K562 (cell line): ENCODE results near the gene SLC2A4. TPM values are rescaled to one million over a fixed set of nuclear protein-coding genes. Genes with fewer than 3 reads are reported as not detected.

ENCODE experiments used
- CC2D1A ChIP-seq: fragments of 450-650 bp; IDR thresholded peaks from 2 replicates; pipeline ENCODE4 v1.6.1; 2017; ENCODE audit warnings: mild to moderate bottlenecking
- JUN ChIP-seq, 2 experiments: sonication (generic) in 1 of 2; formaldehyde crosslinking in 1 of 2; IDR thresholded peaks; 2 replicates each; pipeline versions ENCODE4 v1.6.1 to v1.8.0; 2012 to 2022; ENCODE audit warnings: borderline replicate concordance in 2 of 2, mild to moderate bottlenecking in 2 of 2, improper control_type of control experiment in 1 of 2, low read depth in 1 of 2, low read length in 1 of 2, missing genetic modification reagents in 1 of 2
- MITF ChIP-seq: IDR thresholded peaks from 2 replicates; pipeline ENCODE4 v1.6.1; 2014; ENCODE audit warnings: antibody characterized with exemption
- MLLT1 ChIP-seq, 2 experiments: fragments of 450-650 bp; IDR thresholded peaks; 2 replicates each; pipeline ENCODE4 v1.6.1; 2016
- POLR2H ChIP-seq: IDR thresholded peaks from 2 replicates; pipeline ENCODE4 v1.6.1; 2016; ENCODE audit warnings: missing genetic modification characterization, low read depth, mild to moderate bottlenecking, control low read depth, missing compliant biosample characterization, moderate library complexity
- PREB ChIP-seq: sonication (generic); formaldehyde crosslinking; IDR thresholded peaks from 2 replicates; pipeline ENCODE4 v1.8.1; 2023; ENCODE audit warnings: mild to moderate bottlenecking, missing genetic modification reagents
- RAD21 ChIP-seq, 2 experiments: fragments of 250-450 bp in 1 of 2; fragments of 450-650 bp in 1 of 2; sonication (Bioruptor Pico) in 1 of 2; formaldehyde crosslinking in 1 of 2; IDR thresholded peaks in 1 of 2; conservative IDR thresholded peaks in 1 of 2; 2 replicates each; pipeline versions ENCODE4 v1.4.0 to v1.8.0; 2020 to 2022; ENCODE audit warnings: mild to moderate bottlenecking in 2 of 2, moderate library complexity in 1 of 2
- RBM39 ChIP-seq: fragments of 200-400 bp; formaldehyde crosslinking; optimal IDR thresholded peaks from 2 replicates; pipeline ENCODE3; 2018; ENCODE audit warnings: low read depth, low read length
- SMARCA4 ChIP-seq: fragments of 450-650 bp; IDR thresholded peaks from 2 replicates; pipeline ENCODE4 v1.6.1; 2016
- SNAPC5 ChIP-seq: fragments of 250-450 bp; sonication (Bioruptor Pico); IDR thresholded peaks from 2 replicates; pipeline ENCODE4 v1.8.0; 2021; ENCODE audit warnings: moderate library complexity, mild to moderate bottlenecking, inconsistent platforms
- SNIP1 ChIP-seq: fragments of 450-650 bp; IDR thresholded peaks from 2 replicates; pipeline ENCODE4 v1.7.1; 2017; ENCODE audit warnings: low read depth, mild to moderate bottlenecking
- ZNF124 ChIP-seq: sonication (generic); formaldehyde crosslinking; IDR thresholded peaks from 2 replicates; pipeline ENCODE4 v1.8.1; 2022; ENCODE audit warnings: missing genetic modification reagents
- polyA plus RNA-seq, 8 experiments: library from polyadenylated mRNA; depleted of rRNA in 4 of 8; stranded (reverse) in 5 of 8; unstranded in 3 of 8; fragments of >200 nt; fragmentation: Nextera tagmentation in 2 of 8; fragmentation: Illumina TruSeq in 1 of 8; extraction: Ambion mirVana in 2 of 8; extraction: Trizol in 1 of 8; gene quantifications; 2 replicates each; pipeline versions ENCODE4 v1.2.1 to v1.2.3, GENCODE V29; 2011 to 2014; ENCODE audit warnings: inconsistent platforms in 1 of 8, missing spikeins in 1 of 8
- total RNA-seq, 7 experiments: library from RNA; depleted of rRNA in 6 of 7; stranded (reverse); fragments of >200 nt in 6 of 7; fragmentation: Illumina TruSeq in 2 of 7; extraction: Trizol in 2 of 7; gene quantifications; 2 replicates each; pipeline versions ENCODE4 v1.2.1 to v1.2.3, GENCODE V29; 2011 to 2021; ENCODE audit warnings: low replicate concordance in 1 of 7
- TF ChIP-seq, protein P1 (sequence below): fragments of 450-650 bp; conservative IDR thresholded peaks from 2 replicates; pipeline ENCODE4 v1.6.1; 2016; ENCODE audit warnings: missing genetic modification characterization, low read depth, mild to moderate bottlenecking, control low read depth, missing compliant biosample characterization
- TF ChIP-seq, protein P2 (sequence below): fragments of 450-650 bp; IDR thresholded peaks from 2 replicates; pipeline ENCODE4 v1.6.1; 2017; ENCODE audit warnings: antibody characterized with exemption, mild to moderate bottlenecking

SLC2A4 gene
- total and polyA plus RNA-seq, 9 of the 15 experiments (the other 6 are each of a cell fraction or from before 2014, with no cell fraction given) = 0.74 to 3.5 (median 1.6) TPM

DNA sequence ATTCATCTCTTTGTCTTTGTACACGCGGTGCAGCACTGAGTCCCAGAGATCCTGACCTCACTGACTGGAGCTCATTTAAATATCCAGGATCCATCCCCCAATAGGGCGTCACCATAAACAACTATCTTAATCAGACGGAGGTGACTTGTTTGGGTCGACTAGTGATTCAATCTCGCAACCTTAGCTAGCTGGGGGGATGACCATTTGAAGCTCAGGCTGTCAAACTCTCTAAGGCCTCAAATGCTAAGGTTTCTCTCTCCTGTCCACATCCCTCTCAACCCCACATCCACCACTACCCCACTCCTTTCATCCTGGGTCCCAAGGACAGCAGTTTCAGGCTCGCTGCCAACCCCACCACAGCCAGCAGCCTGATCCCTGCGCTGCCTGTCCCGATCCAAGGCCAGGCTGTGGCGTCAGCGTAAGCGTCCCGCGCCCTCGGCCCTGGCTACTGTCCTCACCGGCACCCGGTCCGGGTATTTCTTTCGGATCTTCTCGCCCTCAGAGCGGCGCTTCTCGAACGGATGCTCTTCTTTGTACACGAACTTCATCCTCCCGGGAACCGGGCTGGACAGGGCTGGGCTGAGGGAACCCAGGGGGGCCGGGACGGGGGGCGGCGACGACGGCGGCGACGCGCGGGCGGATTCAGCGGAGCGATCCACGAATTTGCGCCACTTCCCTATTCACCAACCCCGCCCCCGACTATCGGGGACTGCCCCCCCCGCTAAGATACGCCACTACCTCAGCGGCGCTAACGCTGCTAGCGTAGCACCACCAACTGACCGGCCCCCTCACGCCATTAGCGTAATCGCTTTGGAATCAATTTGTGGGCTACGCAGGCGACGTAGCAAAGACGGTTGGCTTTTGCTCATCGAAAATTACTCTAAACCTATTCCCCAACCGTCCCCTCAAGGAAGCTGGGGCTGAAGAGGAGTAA, 39.5 kb upstream of the SLC2A4 start, which contains the start of gene GABARAP (continued):
- TF ChIP-seq MITF (no peak), RBM39 (no peak), SNAPC5 (no peak), SMARCA4 (no peak), POLR2H (no peak), MLLT1 (IDR thresholded peaks at IDR 0.05) (peak; percentile 59 to 66; a peak in 3 of 4 replicates), ZNF124 (CRISPR knock-in tag) (no peak), JUN (IDR thresholded peaks at IDR 0.05; ENCODE audit: borderline replicate concordance, low read depth, low read length) (no peak), JUN (CRISPR knock-in tag; IDR thresholded peaks at IDR 0.05; ENCODE audit: borderline replicate concordance) (no peak), PREB (CRISPR knock-in tag) (no peak), RAD21 (CRISPR knock-in tag; conservative IDR thresholded peaks at IDR 0.05 in 1 of 2, IDR thresholded peaks at IDR 0.05 in 1 of 2) (no peak), SNIP1 (no peak), CC2D1A (no peak)
- TF ChIP-seq, protein P1, sequence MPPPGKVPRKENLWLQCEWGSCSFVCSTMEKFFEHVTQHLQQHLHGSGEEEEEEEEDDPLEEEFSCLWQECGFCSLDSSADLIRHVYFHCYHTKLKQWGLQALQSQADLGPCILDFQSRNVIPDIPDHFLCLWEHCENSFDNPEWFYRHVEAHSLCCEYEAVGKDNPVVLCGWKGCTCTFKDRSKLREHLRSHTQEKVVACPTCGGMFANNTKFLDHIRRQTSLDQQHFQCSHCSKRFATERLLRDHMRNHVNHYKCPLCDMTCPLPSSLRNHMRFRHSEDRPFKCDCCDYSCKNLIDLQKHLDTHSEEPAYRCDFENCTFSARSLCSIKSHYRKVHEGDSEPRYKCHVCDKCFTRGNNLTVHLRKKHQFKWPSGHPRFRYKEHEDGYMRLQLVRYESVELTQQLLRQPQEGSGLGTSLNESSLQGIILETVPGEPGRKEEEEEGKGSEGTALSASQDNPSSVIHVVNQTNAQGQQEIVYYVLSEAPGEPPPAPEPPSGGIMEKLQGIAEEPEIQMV (tag) = no peak
- TF ChIP-seq, protein P2, sequence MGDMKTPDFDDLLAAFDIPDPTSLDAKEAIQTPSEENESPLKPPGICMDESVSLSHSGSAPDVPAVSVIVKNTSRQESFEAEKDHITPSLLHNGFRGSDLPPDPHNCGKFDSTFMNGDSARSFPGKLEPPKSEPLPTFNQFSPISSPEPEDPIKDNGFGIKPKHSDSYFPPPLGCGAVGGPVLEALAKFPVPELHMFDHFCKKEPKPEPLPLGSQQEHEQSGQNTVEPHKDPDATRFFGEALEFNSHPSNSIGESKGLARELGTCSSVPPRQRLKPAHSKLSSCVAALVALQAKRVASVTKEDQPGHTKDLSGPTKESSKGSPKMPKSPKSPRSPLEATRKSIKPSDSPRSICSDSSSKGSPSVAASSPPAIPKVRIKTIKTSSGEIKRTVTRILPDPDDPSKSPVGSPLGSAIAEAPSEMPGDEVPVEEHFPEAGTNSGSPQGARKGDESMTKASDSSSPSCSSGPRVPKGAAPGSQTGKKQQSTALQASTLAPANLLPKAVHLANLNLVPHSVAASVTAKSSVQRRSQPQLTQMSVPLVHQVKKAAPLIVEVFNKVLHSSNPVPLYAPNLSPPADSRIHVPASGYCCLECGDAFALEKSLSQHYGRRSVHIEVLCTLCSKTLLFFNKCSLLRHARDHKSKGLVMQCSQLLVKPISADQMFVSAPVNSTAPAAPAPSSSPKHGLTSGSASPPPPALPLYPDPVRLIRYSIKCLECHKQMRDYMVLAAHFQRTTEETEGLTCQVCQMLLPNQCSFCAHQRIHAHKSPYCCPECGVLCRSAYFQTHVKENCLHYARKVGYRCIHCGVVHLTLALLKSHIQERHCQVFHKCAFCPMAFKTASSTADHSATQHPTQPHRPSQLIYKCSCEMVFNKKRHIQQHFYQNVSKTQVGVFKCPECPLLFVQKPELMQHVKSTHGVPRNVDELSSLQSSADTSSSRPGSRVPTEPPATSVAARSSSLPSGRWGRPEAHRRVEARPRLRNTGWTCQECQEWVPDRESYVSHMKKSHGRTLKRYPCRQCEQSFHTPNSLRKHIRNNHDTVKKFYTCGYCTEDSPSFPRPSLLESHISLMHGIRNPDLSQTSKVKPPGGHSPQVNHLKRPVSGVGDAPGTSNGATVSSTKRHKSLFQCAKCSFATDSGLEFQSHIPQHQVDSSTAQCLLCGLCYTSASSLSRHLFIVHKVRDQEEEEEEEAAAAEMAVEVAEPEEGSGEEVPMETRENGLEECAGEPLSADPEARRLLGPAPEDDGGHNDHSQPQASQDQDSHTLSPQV = no peak
